GM12873 (cell line): ENCODE measurements around the gene ZC3H4.

Source experiments
- TF ChIP-seq, protein P1 (sequence below): IDR thresholded peaks from 2 replicates; pipeline ENCODE4 v1.5.1; 2012; ENCODE audit warnings: low read depth, mild to moderate bottlenecking, moderate library complexity, low read length, control low read depth; ENCODE audit not compliant: insufficient read depth; ENCODE audit errors: missing control alignments

ZC3H4 gene

GRCh38 chr19:47144630-47145029 lies 31.1 kb upstream of the ZC3H4 start:
- TF ChIP-seq, protein P1, sequence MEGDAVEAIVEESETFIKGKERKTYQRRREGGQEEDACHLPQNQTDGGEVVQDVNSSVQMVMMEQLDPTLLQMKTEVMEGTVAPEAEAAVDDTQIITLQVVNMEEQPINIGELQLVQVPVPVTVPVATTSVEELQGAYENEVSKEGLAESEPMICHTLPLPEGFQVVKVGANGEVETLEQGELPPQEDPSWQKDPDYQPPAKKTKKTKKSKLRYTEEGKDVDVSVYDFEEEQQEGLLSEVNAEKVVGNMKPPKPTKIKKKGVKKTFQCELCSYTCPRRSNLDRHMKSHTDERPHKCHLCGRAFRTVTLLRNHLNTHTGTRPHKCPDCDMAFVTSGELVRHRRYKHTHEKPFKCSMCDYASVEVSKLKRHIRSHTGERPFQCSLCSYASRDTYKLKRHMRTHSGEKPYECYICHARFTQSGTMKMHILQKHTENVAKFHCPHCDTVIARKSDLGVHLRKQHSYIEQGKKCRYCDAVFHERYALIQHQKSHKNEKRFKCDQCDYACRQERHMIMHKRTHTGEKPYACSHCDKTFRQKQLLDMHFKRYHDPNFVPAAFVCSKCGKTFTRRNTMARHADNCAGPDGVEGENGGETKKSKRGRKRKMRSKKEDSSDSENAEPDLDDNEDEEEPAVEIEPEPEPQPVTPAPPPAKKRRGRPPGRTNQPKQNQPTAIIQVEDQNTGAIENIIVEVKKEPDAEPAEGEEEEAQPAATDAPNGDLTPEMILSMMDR: no peak

DNA sequence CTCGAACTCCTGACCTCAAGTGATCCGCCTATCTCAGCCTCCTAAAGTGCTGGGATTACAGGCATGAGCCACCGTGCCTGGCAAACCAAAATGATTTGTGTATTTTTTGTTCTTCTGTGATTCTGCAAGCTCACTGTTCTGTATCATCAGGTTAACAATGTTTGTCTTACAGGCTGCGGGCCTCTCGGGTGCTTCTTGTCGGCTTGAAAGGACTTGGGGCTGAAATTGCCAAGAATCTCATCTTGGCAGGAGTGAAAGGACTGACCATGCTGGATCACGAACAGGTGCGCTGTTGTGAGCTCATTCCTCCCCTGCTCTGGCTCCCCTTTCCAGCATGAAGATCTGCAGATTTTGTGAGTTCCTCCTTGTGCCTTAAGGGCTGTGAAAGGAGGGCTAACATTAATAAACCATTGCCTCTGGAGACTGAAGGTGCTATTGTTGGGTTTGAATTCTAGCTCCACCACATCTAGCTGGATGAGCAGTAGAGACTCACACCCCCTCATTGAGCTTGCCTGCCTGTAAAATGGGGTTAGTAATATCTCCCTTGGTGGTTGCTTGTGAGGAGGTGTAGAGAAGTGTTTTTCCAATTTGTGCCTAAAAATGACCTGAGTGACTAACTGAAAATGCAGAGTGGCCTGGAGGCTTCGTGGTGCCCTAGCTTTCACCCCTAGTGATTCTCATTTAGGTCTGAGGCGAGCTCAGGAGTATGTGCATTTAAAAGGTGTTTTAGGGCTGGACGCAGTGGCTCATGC lies 29.9 kb upstream of the ZC3H4 start:
- TF ChIP-seq, protein P1: no peak

GRCh38 chr19:47142779-47143178 lies 29.2 kb upstream of the ZC3H4 start:
- TF ChIP-seq, protein P1: no peak

GRCh38 chr19:47141695-47142094 lies 28.1 kb upstream of the ZC3H4 start:
- TF ChIP-seq, protein P1: no peak

DNA sequence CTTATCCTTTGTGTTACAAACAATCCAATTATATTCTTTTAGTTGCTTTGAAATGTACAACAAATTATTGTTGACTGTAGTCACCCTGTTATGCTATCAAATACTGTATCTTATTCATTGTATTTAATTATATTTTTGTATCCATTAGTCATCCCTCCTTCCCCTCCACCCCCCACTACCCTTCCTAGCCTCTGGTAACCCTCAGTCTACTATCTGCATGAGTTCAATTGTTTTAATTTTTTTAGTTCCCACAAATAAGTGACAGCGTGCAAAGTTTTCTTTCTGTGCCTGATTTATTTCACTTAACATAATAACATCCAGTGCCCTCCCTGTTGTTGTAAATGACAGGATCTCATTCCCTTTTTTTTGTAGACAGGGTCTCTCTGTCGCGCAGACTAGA lies 21.6 kb upstream of the ZC3H4 start:
- TF ChIP-seq, protein P1: no peak

DNA sequence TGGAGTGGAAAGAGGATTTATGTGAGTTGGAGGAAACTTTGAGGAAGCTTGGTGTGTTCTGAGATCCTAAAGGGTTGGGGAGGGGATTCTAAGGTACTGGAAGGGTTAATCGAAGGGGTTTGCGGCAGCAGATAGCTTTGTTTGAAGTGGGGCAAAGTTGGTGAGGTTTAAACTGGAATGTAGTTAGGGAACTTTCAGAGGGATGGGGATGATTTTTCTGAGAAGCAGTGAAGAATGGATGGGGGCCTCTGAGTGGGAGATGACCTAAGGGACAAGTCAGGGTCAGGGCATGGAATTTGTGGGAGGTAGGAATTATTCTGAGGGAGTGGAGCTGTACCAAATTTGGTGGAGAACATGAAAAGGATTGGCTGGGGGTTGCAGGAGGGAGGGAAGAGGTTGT lies 21.0 kb upstream of the ZC3H4 start:
- TF ChIP-seq, protein P1: no peak

DNA sequence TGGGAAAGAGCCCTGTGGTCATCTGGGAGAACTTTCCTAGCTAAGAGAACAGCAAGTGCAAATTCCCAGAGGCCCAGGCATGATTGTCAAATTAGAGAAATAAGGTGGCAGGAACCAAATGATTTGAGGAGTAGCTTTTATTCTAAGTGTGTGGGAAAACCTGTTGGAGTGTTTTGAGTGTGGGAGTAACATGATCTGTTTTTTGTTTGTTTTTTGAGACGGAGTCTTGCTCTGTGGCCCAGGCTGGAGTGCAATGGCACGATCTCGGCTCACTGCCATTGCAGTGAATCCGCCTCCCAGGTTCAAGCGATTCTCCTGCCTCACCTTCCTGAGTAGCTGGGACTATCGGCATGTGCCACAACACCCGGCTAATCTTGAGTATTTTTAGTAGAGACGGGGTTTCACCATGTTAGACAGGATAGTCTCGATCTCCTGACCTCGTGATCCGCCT lies 19.5 kb upstream of the ZC3H4 start:
- TF ChIP-seq, protein P1: no peak
